Hepatocyte (in vitro differentiated cells): ENCODE measurements around the gene CC2D1A. TPM values are rescaled to one million over a fixed set of nuclear protein-coding genes. Genes with fewer than 3 reads are reported as not detected.
"Not testable (repeated sequence)": the region's sequence is repeated elsewhere in the genome, so short reads cannot be mapped to it uniquely, and the experiment has no call there.

ENCODE experiments used
- DNase-seq: peaks from one replicate; pipeline ENCODE4 v3.0.0-alpha.2; 2016; ENCODE audit warnings: low spot score
- H2AFZ ChIP-seq: fragments of 200-600 bp; sonication (generic); 2 replicates; pipeline ENCODE4 v1.6.0; 2016; ENCODE audit warnings: antibody characterized with exemption, mild to moderate bottlenecking
- H3K27ac ChIP-seq: fragments of 200-600 bp; sonication (generic); 2 replicates; pipeline ENCODE4 v1.5.1; 2016; ENCODE audit warnings: mild to moderate bottlenecking
- H3K27me3 ChIP-seq: fragments of 200-600 bp; sonication (generic); 2 replicates; pipeline ENCODE4 v1.6.1; 2016
- H3K36me3 ChIP-seq: fragments of 200-600 bp; sonication (generic); replicated peaks from 2 replicates; pipeline ENCODE4 v1.5.1; 2016; ENCODE audit warnings: low read depth; ENCODE audit not compliant: insufficient read depth
- H3K4me1 ChIP-seq: fragments of 200-600 bp; sonication (generic); 2 replicates; pipeline ENCODE4 v1.5.1; 2016; ENCODE audit warnings: mild to moderate bottlenecking, moderate library complexity; ENCODE audit not compliant: insufficient read depth
- H3K4me2 ChIP-seq: fragments of 200-600 bp; sonication (generic); 2 replicates; pipeline ENCODE4 v1.6.0; 2016
- H3K4me3 ChIP-seq: fragments of 200-600 bp; sonication (generic); 2 replicates; pipeline ENCODE4 v1.5.1; 2016; ENCODE audit warnings: mild to moderate bottlenecking
- H3K79me2 ChIP-seq: fragments of 200-600 bp; sonication (generic); 2 replicates; pipeline ENCODE4 v1.6.0; 2017; ENCODE audit warnings: mild to moderate bottlenecking
- H3K9me2 ChIP-seq: fragments of 200-600 bp; sonication (generic); replicated peaks from 2 replicates; pipeline ENCODE4 v1.6.0; 2017; ENCODE audit warnings: mild to moderate bottlenecking; ENCODE audit not compliant: insufficient read depth
- H3K9me3 ChIP-seq: fragments of 200-600 bp; sonication (generic); 2 replicates; pipeline ENCODE4 v1.5.1; 2016; ENCODE audit warnings: low read depth, mild to moderate bottlenecking
- H4K20me1 ChIP-seq: fragments of 200-600 bp; sonication (generic); 2 replicates; pipeline ENCODE4 v1.6.0; 2016; ENCODE audit warnings: mild to moderate bottlenecking; ENCODE audit not compliant: insufficient read depth, poor library complexity, severe bottlenecking
- EZH2 ChIP-seq: fragments of 200-600 bp; sonication (generic); IDR thresholded peaks from 2 replicates; pipeline ENCODE4 v1.6.1; 2016; ENCODE audit warnings: antibody characterized with exemption, mild to moderate bottlenecking, borderline replicate concordance
- EZH2phosphoT487 ChIP-seq: fragments of 200-600 bp; sonication (generic); IDR thresholded peaks from one replicate; pipeline ENCODE4 v1.6.1; 2018; ENCODE audit warnings: antibody characterized with exemption, mild to moderate bottlenecking, low read depth, moderate library complexity; ENCODE audit not compliant: unreplicated experiment, severe bottlenecking
- WGBS: methylation state at CpG from one replicate; pipeline ENCODE4 v1.1.6; 2016; ENCODE audit warnings: low lambda C conversion rate; ENCODE audit errors: missing lambda C conversion rate; 5-methylcytosine and 5-hydroxymethylcytosine counted together
- polyA plus RNA-seq: library from polyadenylated mRNA; unstranded; fragments of >200 nt; fragmentation: Nextera tagmentation; extraction: Ambion mirVana; gene quantifications from 2 replicates; pipeline ENCODE4 v1.2.1, GENCODE V29; 2016
- total RNA-seq: library from RNA; depleted of rRNA; stranded (reverse); fragments of >200 nt; gene quantifications from 2 replicates; pipeline ENCODE4 v1.2.3, GENCODE V29; 2014
- TF ChIP-seq, protein P1 (sequence below): fragments of 200-600 bp; sonication (generic); IDR thresholded peaks from 2 replicates; pipeline ENCODE4 v1.5.1; 2016; ENCODE audit warnings: antibody characterized with exemption, mild to moderate bottlenecking; ENCODE audit not compliant: poor library complexity

CC2D1A gene
- total and polyA plus RNA-seq, 2 experiments from 2014 or later = 20.8 to 43.3 TPM

DNA sequence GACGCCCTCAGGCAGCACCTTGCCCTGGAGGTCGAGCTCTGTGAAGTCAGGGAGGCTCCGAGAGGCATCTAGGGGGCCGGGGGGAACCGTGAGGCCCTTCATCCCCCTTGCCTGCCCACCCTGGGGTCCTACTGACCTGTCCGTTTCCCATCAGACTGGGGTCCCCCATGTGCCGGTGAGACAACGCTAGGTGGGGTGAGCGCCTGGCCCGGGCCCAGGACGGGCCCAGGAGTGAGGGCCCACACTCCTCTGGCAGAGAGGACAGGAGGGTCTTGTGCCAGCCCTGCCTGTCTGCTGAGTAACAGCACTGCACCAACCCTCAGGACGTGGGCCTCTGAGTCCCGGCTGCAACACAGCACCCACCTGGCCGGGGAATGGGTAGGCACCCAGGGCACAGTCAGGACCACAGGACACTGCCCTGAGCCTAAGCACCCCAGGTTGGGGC is 60.7 kb downstream of the CC2D1A start:
- WGBS = 94% methylated on average over 12 of the region's 14 CpGs
- no peaks in the 10 kb centered on the region for H3K36me3 ChIP-seq

DNA sequence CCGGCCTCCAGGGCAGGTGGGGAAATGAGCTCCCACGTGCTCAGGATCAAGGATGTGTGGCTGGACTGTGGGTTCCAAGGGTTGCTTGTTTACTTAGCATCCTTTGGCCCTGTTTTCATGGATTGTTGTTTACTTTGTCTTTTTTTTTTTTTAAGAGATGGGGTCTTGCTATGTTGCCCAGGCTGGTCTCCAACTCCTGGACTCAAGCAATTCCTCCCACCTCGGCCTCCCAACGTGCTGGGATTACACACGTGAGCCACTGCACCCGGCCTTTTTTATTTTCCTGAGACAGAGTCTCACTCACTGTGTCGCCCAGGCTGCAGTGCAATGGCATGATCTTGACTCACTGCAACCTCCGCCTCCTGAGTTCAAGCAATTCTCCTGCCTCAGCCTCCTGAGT is 61.2 kb downstream of the CC2D1A start:
- not testable (repeated sequence) for H3K9me2 ChIP-seq, H2AFZ ChIP-seq, H3K36me3 ChIP-seq, H4K20me1 ChIP-seq, H3K27me3 ChIP-seq, DNase-seq, H3K27ac ChIP-seq, H3K4me1 ChIP-seq, H3K4me2 ChIP-seq, H3K79me2 ChIP-seq, H3K9me3 ChIP-seq, H3K4me3 ChIP-seq
- 97% methylated on average over 8 of the region's 8 CpGs for WGBS

More for the DNA sequence above, 60.7 kb downstream of the CC2D1A start:
- Histone ChIP-seq H3K4me3 (no peak overlapping the region), H3K9me2 (no peaks in the 10 kb centered on the region), H3K4me1 (no peaks in the 10 kb centered on the region), H3K27me3 (no peaks in the 10 kb centered on the region), H3K4me2 (no peak overlapping the region), H3K79me2 (no peaks in the 10 kb centered on the region), H4K20me1 (no peaks in the 10 kb centered on the region), H3K27ac (no peak overlapping the region), H2AFZ (no peak overlapping the region), H3K9me3 (no peaks in the 10 kb centered on the region)
- TF ChIP-seq, protein P1, sequence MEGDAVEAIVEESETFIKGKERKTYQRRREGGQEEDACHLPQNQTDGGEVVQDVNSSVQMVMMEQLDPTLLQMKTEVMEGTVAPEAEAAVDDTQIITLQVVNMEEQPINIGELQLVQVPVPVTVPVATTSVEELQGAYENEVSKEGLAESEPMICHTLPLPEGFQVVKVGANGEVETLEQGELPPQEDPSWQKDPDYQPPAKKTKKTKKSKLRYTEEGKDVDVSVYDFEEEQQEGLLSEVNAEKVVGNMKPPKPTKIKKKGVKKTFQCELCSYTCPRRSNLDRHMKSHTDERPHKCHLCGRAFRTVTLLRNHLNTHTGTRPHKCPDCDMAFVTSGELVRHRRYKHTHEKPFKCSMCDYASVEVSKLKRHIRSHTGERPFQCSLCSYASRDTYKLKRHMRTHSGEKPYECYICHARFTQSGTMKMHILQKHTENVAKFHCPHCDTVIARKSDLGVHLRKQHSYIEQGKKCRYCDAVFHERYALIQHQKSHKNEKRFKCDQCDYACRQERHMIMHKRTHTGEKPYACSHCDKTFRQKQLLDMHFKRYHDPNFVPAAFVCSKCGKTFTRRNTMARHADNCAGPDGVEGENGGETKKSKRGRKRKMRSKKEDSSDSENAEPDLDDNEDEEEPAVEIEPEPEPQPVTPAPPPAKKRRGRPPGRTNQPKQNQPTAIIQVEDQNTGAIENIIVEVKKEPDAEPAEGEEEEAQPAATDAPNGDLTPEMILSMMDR = no peak
- TF ChIP-seq EZH2phosphoT487 = no peak
- TF ChIP-seq EZH2 = no peak
- DNase-seq = peak; percentile 2

DNA sequence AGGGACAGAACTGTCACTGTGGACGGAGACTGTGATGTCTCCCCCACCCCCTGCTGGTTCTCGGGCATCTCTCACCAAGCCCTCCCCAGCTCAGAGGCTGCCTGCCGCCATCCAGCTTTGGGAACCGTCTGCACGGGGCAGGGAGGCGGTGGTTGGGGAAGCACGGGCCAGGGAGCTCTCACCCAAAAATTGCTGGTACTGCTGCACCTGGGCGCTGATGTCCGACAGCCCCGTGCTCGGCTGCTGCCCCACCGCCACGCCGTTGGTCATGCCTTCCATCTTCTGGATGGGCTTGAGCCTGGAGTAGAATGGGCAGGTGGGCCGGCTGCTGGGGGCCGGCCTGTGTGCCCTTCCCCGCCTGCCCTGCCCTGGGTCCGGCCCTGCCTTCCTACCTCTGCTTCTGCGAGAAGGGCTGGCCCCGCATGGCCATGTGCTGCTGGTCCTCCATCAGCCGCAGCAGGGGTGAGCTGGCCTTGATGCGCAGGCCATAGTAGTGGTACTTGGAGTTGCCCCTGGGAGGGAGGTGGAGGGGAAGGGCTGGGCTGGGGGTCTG is 62.5 kb downstream of the CC2D1A start:
- Histone ChIP-seq H2AFZ (no peak overlapping the region), H3K9me2 (no peaks in the 10 kb centered on the region), H3K9me3 (no peaks in the 10 kb centered on the region), H4K20me1 (no peaks in the 10 kb centered on the region), H3K27ac (no peak overlapping the region), H3K36me3 (no peaks in the 10 kb centered on the region), H3K4me2 (no peak overlapping the region), H3K27me3 (no peaks in the 10 kb centered on the region), H3K79me2 (no peaks in the 10 kb centered on the region), H3K4me3 (no peak overlapping the region), H3K4me1 (no peaks in the 10 kb centered on the region)
- TF ChIP-seq EZH2phosphoT487 (no peak), EZH2 (no peak)
- TF ChIP-seq, protein P1 = no peak
- DNase-seq = no peak
- WGBS = 96% methylated on average over 22 of the region's 22 CpGs

GRCh38 chr19:13968999-13969398 is 63.0 kb downstream of the CC2D1A start:
- WGBS = 96% methylated on average over 18 of the region's 18 CpGs
- no peaks in the 10 kb centered on the region for H3K9me2 ChIP-seq
- no peak overlapping the region for H2AFZ ChIP-seq
- no peaks in the 10 kb centered on the region for H4K20me1 ChIP-seq
- no peaks in the 10 kb centered on the region for H3K79me2 ChIP-seq
- TF ChIP-seq EZH2 (no peak), EZH2phosphoT487 (no peak)
- TF ChIP-seq, protein P1 = no peak
- H3K4me2 ChIP-seq = no peak overlapping the region
- no peaks in the 10 kb centered on the region for H3K36me3 ChIP-seq
- no peak for DNase-seq
- H3K27me3 ChIP-seq = no peaks in the 10 kb centered on the region
- no peaks in the 10 kb centered on the region for H3K9me3 ChIP-seq
- H3K4me3 ChIP-seq = no peak overlapping the region
- no peak overlapping the region for H3K27ac ChIP-seq
- H3K4me1 ChIP-seq = no peaks in the 10 kb centered on the region
